Measurements from ENCODE around the gene TOX4.
A peak's percentile ranks its signal among the peaks of the same experiment; 100 is the strongest.

The TOX4 gene

GRCh38 chr14:21503376-21503775, 26.4 kb downstream of the TOX4 start:
- no peak for TF ChIP-seq CTCF (IDR thresholded peaks at IDR 0.05; ENCODE audit: borderline replicate concordance, insufficient read depth, low read depth, low read length)
- no peak overlapping the region for H3K4me3 ChIP-seq (ENCODE audit: low read depth, low read length)

DNA sequence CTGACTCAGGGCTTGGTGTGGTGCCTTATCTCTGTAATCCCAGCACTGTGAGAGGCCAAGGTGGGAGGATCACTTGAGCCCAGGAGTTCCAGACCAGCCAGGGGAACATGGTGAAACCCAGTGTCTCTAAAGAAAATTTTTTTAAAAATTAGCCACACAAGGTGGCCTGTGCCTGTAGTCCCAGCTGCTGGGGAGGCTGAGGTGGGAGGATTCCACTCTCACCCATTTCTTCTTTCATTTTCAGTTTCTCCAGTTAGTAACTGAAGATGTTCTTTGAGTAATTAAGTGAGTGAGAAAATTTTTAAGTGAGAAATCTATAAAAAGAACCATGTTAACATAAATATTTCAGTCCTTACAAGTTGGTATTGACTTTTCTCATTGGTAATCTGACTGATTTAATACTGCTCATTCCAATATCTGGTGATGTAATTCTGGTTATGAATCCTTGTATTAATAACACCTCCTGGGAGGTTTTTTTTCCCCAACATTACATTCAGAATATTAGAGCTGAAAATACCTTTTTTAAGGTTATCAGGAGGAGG, 28.1 kb downstream of the TOX4 start:
- no peak for TF ChIP-seq CTCF (IDR thresholded peaks at IDR 0.05; ENCODE audit: borderline replicate concordance, insufficient read depth, low read depth, low read length)
- H3K4me3 ChIP-seq (ENCODE audit: low read depth, low read length): no peak overlapping the region

- TF ChIP-seq CTCF (IDR thresholded peaks at IDR 0.05; ENCODE audit: borderline replicate concordance, insufficient read depth, low read depth, low read length): no peak
- H3K4me3 ChIP-seq (ENCODE audit: low read depth, low read length): no peak overlapping the region
These were observed 29.6 kb downstream of the TOX4 start for GRCh38 chr14:21506557-21506956.

GRCh38 chr14:21509432-21510143, 32.6 kb downstream of the TOX4 start:
- TF ChIP-seq CTCF (IDR thresholded peaks at IDR 0.05; ENCODE audit: borderline replicate concordance, insufficient read depth, low read depth, low read length): no peak
- H3K4me3 ChIP-seq (ENCODE audit: low read depth, low read length): no peak overlapping the region

DNA sequence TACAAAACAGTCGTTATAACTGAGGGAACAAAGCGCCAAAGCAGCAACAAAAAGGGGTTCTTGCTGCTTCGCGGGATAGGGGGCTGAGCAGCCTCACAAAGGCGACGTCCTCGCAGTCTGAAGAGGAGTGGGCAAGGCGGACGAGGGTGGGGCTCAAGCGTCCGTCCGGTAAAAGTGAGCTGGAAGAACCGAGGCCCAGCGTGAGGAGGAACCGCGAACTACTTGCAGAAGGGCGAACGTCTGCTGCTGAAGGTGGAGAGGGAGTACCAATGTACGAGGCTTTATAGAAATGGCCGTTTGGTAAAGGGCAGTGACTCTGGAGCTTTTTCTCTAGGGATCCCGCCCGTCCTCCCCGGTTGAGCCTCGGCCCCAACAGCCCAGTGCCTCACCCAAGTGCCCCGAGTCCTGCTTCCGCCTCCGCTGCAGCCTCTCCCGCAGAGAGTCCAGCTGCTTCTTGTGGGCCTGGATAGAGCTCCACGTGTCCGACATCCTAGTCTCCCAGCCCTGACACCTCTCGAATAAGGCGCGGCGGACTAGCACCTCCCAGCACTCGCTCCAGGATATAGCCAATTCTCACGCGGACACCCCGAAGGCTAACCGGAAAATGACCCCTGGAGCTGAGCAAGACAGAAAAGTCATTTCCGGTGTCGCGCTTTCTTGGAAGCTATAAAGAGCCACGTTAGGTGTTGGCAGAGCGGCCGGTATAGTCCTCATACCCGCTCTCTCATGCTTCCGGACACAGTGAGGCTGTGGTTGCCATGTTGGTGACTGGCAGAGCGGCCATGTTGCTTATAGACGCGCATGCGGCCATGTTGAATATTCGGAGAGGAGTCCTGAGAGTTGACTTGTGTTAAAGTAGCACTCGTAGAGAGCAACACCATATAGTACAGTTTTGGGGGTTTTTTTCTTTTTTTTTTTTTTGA, 34.0 kb downstream of the TOX4 start, which contains the start of gene METTL3:
TSS of gene METTL3 (minus strand) at position 606 of the 923 bp plus-strand sequence. CDS start at position 489, 117 bp downstream.
- no peak for TF ChIP-seq CTCF (IDR thresholded peaks at IDR 0.05; ENCODE audit: borderline replicate concordance, insufficient read depth, low read depth, low read length)
- peak within 1 kb of the TSS; percentile 77 for H3K4me3 ChIP-seq (ENCODE audit: low read depth, low read length)

GRCh38 chr14:21514341-21514740, 37.3 kb downstream of the TOX4 start:
- no peak overlapping the region for H3K4me3 ChIP-seq (ENCODE audit: low read depth, low read length)
- TF ChIP-seq CTCF (IDR thresholded peaks at IDR 0.05; ENCODE audit: borderline replicate concordance, insufficient read depth, low read depth, low read length): no peak

All from GM12875 (cell line).